HUES48 (cell line): ENCODE data around the gene SYNPR.
"Not testable (repeated sequence)": the region's sequence is repeated elsewhere in the genome, so short reads cannot be mapped to it uniquely, and the experiment has no call there.

Experiments
- H3K27ac ChIP-seq: one replicate; pipeline ENCODE4 v1.7.0; 2013; ENCODE audit warnings: low read depth, low read length, inconsistent platforms
- H3K27me3 ChIP-seq: 2 replicates; pipeline ENCODE4 v1.6.1; 2013; ENCODE audit warnings: mild to moderate bottlenecking, low read length; ENCODE audit not compliant: control insufficient read depth, insufficient read depth
- H3K36me3 ChIP-seq: 2 replicates; pipeline ENCODE4 v1.6.1; 2013; ENCODE audit warnings: low read length; ENCODE audit not compliant: control insufficient read depth, insufficient read depth
- H3K4me1 ChIP-seq: 2 replicates; pipeline ENCODE4 v1.6.1; 2013; ENCODE audit warnings: mild to moderate bottlenecking, low read length; ENCODE audit not compliant: control insufficient read depth, insufficient read depth
- H3K4me3 ChIP-seq: 2 replicates; pipeline ENCODE4 v1.5.1; 2013; ENCODE audit warnings: mild to moderate bottlenecking, low read depth, low read length
- H3K9ac ChIP-seq: 2 replicates; pipeline ENCODE4 v1.6.1; 2013; ENCODE audit warnings: mild to moderate bottlenecking, low read depth, low read length, moderate library complexity
- H3K9me3 ChIP-seq: 2 replicates; pipeline ENCODE4 v1.6.1; 2013; ENCODE audit warnings: low read length; ENCODE audit not compliant: control insufficient read depth, insufficient read depth

Gene SYNPR

GRCh38 chr3:63644212-63644797 is 366.2 kb downstream of the SYNPR start:
- Histone ChIP-seq H3K4me3 (peak overlapping the region; percentile 74), H3K27me3 (no peaks in the 10 kb centered on the region), H3K9ac (no peak overlapping the region), H3K4me1 (peaks cover 11% of the 10 kb centered on the region), H3K27ac (no peak overlapping the region), H3K9me3 (no peaks in the 10 kb centered on the region), H3K36me3 (no peaks in the 10 kb centered on the region)

GRCh38 chr3:63644928-63645781 is 367.0 kb downstream of the SYNPR start:
- peaks cover 11% of the 10 kb centered on the region for H3K4me1 ChIP-seq
- not testable (repeated sequence) for H3K9me3 ChIP-seq, H3K36me3 ChIP-seq, H3K27ac ChIP-seq, H3K27me3 ChIP-seq
- H3K9ac ChIP-seq, result peak overlapping the region; percentile 59; the same call in 1 of the 2 replicates
- H3K4me3 ChIP-seq, result peak overlapping the region; percentile 74

GRCh38 chr3:63652066-63652725 is 374.1 kb downstream of the SYNPR start, which contains the start of gene SNTN:
SNTN (plus strand) TSS chr3:63652675; CDS start chr3:63652688, 13 bp downstream.
- Histone ChIP-seq H3K27ac (no peak within 1 kb of the TSS), H3K9me3 (no peaks in the 10 kb centered on the region), H3K9ac (no peak within 1 kb of the TSS), H3K4me1 (no peaks in the 10 kb centered on the region), H3K36me3 (no peaks in the 10 kb centered on the region), H3K4me3 (no peak within 1 kb of the TSS), H3K27me3 (no peaks in the 10 kb centered on the region)

- Histone ChIP-seq H3K27ac (no peak overlapping the region), H3K4me3 (no peak overlapping the region), H3K4me1 (no peaks in the 10 kb centered on the region), H3K27me3 (no peaks in the 10 kb centered on the region), H3K36me3 (no peaks in the 10 kb centered on the region), H3K9ac (no peak overlapping the region), H3K9me3 (no peaks in the 10 kb centered on the region)
These were observed 376.1 kb downstream of the SYNPR start for GRCh38 chr3:63654211-63654610.

- Histone ChIP-seq H3K4me3 (no peak overlapping the region), H3K27ac (no peak overlapping the region), H3K27me3 (no peaks in the 10 kb centered on the region), H3K9ac (no peak overlapping the region), H3K9me3 (no peaks in the 10 kb centered on the region), H3K4me1 (no peaks in the 10 kb centered on the region), H3K36me3 (no peaks in the 10 kb centered on the region)
These were observed 376.8 kb downstream of the SYNPR start for GRCh38 chr3:63654931-63655330.

DNA sequence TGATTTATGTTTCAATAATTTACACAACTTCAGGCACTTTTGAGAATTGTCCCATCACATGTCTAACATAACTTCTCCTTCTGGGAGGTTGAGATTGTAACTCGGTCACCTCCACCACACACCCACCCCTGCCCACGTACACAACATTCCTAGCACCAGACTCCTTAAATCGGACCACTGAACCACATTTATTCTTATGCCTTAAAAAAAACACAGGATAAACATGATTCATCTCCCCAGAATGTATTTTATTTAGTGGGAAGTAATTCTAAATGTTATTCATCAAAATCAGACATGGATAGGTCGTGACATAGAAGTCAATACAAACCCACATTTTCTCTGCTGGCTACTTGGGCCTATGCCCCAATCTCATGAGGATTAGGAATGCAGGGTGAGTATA is 377.4 kb downstream of the SYNPR start:
- no peak overlapping the region for H3K27ac ChIP-seq
- no peaks in the 10 kb centered on the region for H3K4me1 ChIP-seq
- H3K9me3 ChIP-seq, result no peaks in the 10 kb centered on the region
- no peaks in the 10 kb centered on the region for H3K36me3 ChIP-seq
- no peaks in the 10 kb centered on the region for H3K27me3 ChIP-seq
- no peak overlapping the region for H3K4me3 ChIP-seq
- no peak overlapping the region for H3K9ac ChIP-seq

GRCh38 chr3:63656786-63657185 is 378.7 kb downstream of the SYNPR start:
- Histone ChIP-seq H3K9ac (no peak overlapping the region), H3K27ac (no peak overlapping the region), H3K36me3 (no peaks in the 10 kb centered on the region), H3K4me1 (no peaks in the 10 kb centered on the region), H3K4me3 (no peak overlapping the region), H3K9me3 (no peaks in the 10 kb centered on the region), H3K27me3 (no peaks in the 10 kb centered on the region)

GRCh38 chr3:63661242-63661641 is 383.1 kb downstream of the SYNPR start:
- H3K27ac ChIP-seq, result no peak overlapping the region
- no peaks in the 10 kb centered on the region for H3K27me3 ChIP-seq
- peaks cover 4% of the 10 kb centered on the region; the same call in 1 of the 2 replicates for H3K4me1 ChIP-seq
- H3K9me3 ChIP-seq, result no peaks in the 10 kb centered on the region
- H3K4me3 ChIP-seq, result no peak overlapping the region
- H3K36me3 ChIP-seq, result no peaks in the 10 kb centered on the region
- no peak overlapping the region for H3K9ac ChIP-seq

DNA sequence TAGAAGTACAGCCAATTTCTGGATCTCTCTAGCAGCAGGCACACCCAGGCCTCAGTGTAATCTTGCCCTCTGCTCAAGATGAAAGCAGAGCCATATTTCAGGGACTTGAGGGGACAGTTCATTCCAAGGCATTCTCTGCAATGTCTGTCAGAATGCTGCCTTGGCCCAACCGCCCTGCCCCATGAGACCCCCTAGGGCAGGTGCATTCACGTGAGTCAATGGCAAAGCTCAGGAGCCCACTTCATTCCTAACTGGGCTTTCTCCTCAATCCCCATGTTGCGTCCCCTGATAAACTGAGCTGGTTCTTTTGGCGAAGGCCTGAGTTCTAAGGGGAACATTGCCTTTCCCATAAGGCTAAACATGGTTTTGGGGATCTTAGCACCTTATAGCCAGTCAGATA is 383.9 kb downstream of the SYNPR start:
- Histone ChIP-seq H3K4me3 (no peak overlapping the region), H3K27me3 (no peaks in the 10 kb centered on the region), H3K27ac (no peak overlapping the region)

GRCh38 chr3:63662500-63662899 is 384.4 kb downstream of the SYNPR start:
- H3K9me3 ChIP-seq, result no peaks in the 10 kb centered on the region
- H3K4me1 ChIP-seq, result peaks cover 4% of the 10 kb centered on the region; the same call in 1 of the 2 replicates
- no peak overlapping the region for H3K9ac ChIP-seq
- no peaks in the 10 kb centered on the region for H3K36me3 ChIP-seq
- H3K4me3 ChIP-seq, result no peak overlapping the region
- H3K27ac ChIP-seq, result no peak overlapping the region
- H3K27me3 ChIP-seq, result no peaks in the 10 kb centered on the region

More for the DNA sequence above, 383.9 kb downstream of the SYNPR start:
- H3K36me3 ChIP-seq, result no peaks in the 10 kb centered on the region
- H3K4me1 ChIP-seq, result peaks cover 4% of the 10 kb centered on the region; the same call in 1 of the 2 replicates
- no peak overlapping the region for H3K9ac ChIP-seq
- no peaks in the 10 kb centered on the region for H3K9me3 ChIP-seq
